Parathyroid adenoma (tissue), 2 donors: ENCODE results near the gene KCTD21.

Experiments
- H2AFZ ChIP-seq: fragments of 300-600 bp; sonication (generic); one replicate; pipeline ENCODE4 v1.7.0; 2017; ENCODE audit warnings: antibody characterized with exemption, mild to moderate bottlenecking
- H3K27ac ChIP-seq: fragments of 300-600 bp; sonication (generic); one replicate; pipeline ENCODE4 v1.7.0; 2017
- H3K27me3 ChIP-seq: fragments of 300-600 bp; sonication (generic); one replicate; pipeline ENCODE4 v1.7.0; 2017; ENCODE audit warnings: low read length; ENCODE audit not compliant: control insufficient read depth, insufficient read depth
- H3K36me3 ChIP-seq: fragments of 300-600 bp; sonication (generic); one replicate; pipeline ENCODE4 v1.7.0; 2017; ENCODE audit warnings: low read length; ENCODE audit not compliant: control insufficient read depth, insufficient read depth
- H3K4me1 ChIP-seq: fragments of 300-600 bp; sonication (generic); one replicate; pipeline ENCODE4 v1.7.0; 2017; ENCODE audit warnings: control low read depth
- H3K4me2 ChIP-seq: fragments of 300-600 bp; sonication (generic); one replicate; pipeline ENCODE4 v1.7.0; 2017; ENCODE audit warnings: low read length
- H3K4me3 ChIP-seq: fragments of 300-600 bp; sonication (generic); one replicate; pipeline ENCODE4 v1.7.0; 2017; ENCODE audit warnings: low read depth, low read length
- H3K79me2 ChIP-seq: fragments of 300-600 bp; sonication (generic); one replicate; pipeline ENCODE4 v1.7.0; 2017; ENCODE audit warnings: control low read depth
- H3K9ac ChIP-seq: fragments of 300-600 bp; sonication (generic); one replicate; pipeline ENCODE4 v1.7.0; 2017; ENCODE audit warnings: mild to moderate bottlenecking
- H3K9me3 ChIP-seq: fragments of 300-600 bp; sonication (generic); one replicate; pipeline ENCODE4 v1.7.0; 2017; ENCODE audit warnings: low read length; ENCODE audit not compliant: control insufficient read depth
- CTCF ChIP-seq: fragments of 300-600 bp; sonication (generic); IDR thresholded peaks from one replicate; pipeline ENCODE4 v1.7.0; 2017; ENCODE audit warnings: antibody characterized with exemption, mild to moderate bottlenecking
- donor health status: primary hyperparathyroidism.

The KCTD21 gene

GRCh38 chr11:78200061-78200460 is 11.6 kb upstream of the KCTD21 start:
- Histone ChIP-seq H3K9ac (no peak overlapping the region), H2AFZ (no peak overlapping the region), H3K9me3 (no peaks in the 10 kb centered on the region), H3K4me2 (no peak overlapping the region), H3K4me3 (no peak overlapping the region), H3K4me1 (no peaks in the 10 kb centered on the region), H3K79me2 (no peaks in the 10 kb centered on the region), H3K27ac (no peak overlapping the region), H3K36me3 (no peaks in the 10 kb centered on the region), H3K27me3 (no peaks in the 10 kb centered on the region)
- TF ChIP-seq CTCF = no peak

GRCh38 chr11:78199653-78200015 is 11.2 kb upstream of the KCTD21 start:
- Histone ChIP-seq H3K27ac (no peak overlapping the region), H3K79me2 (peaks cover 3% of the 10 kb centered on the region), H3K4me2 (no peak overlapping the region), H2AFZ (no peak overlapping the region), H3K36me3 (no peaks in the 10 kb centered on the region), H3K9me3 (no peaks in the 10 kb centered on the region), H3K4me3 (no peak overlapping the region), H3K27me3 (no peaks in the 10 kb centered on the region), H3K9ac (no peak overlapping the region), H3K4me1 (no peaks in the 10 kb centered on the region)
- TF ChIP-seq CTCF = no peak

- no peaks in the 10 kb centered on the region for H3K4me1 ChIP-seq
- H3K4me2 ChIP-seq = no peak overlapping the region
- no peak overlapping the region for H3K4me3 ChIP-seq
- H3K9ac ChIP-seq = no peak overlapping the region
- H3K79me2 ChIP-seq = peaks cover 5% of the 10 kb centered on the region
- no peak overlapping the region for H3K27ac ChIP-seq
- no peaks in the 10 kb centered on the region for H3K36me3 ChIP-seq
- no peaks in the 10 kb centered on the region for H3K27me3 ChIP-seq
- no peaks in the 10 kb centered on the region for H3K9me3 ChIP-seq
- no peak overlapping the region for H2AFZ ChIP-seq
- TF ChIP-seq CTCF = no peak
Observed at GRCh38 chr11:78199015-78199652, 10.7 kb upstream of the KCTD21 start.

GRCh38 chr11:78197816-78198215 is 9.4 kb upstream of the KCTD21 start:
- Histone ChIP-seq H2AFZ (no peak overlapping the region), H3K36me3 (no peaks in the 10 kb centered on the region), H3K4me1 (peaks cover under 1% of the 10 kb centered on the region), H3K27ac (no peak overlapping the region), H3K79me2 (peaks cover 11% of the 10 kb centered on the region), H3K27me3 (no peaks in the 10 kb centered on the region), H3K4me3 (no peak overlapping the region), H3K9ac (no peak overlapping the region), H3K9me3 (no peaks in the 10 kb centered on the region), H3K4me2 (no peak overlapping the region)
- no peak for TF ChIP-seq CTCF

GRCh38 chr11:78196661-78197091 is 8.2 kb upstream of the KCTD21 start:
- no peak overlapping the region for H3K9ac ChIP-seq
- no peak overlapping the region for H3K4me3 ChIP-seq
- no peak overlapping the region for H3K4me2 ChIP-seq
- no peaks in the 10 kb centered on the region for H3K9me3 ChIP-seq
- peaks cover 13% of the 10 kb centered on the region for H3K79me2 ChIP-seq
- peaks cover 6% of the 10 kb centered on the region for H3K4me1 ChIP-seq
- no peaks in the 10 kb centered on the region for H3K27me3 ChIP-seq
- no peaks in the 10 kb centered on the region for H3K36me3 ChIP-seq
- TF ChIP-seq CTCF = no peak
- no peak overlapping the region for H3K27ac ChIP-seq
- no peak overlapping the region for H2AFZ ChIP-seq
